Fibroblast of skin of scalp (primary cell): ENCODE measurements around the gene SYTL3.
"Not testable (repeated sequence)": the region's sequence is repeated elsewhere in the genome, so short reads cannot be mapped to it uniquely, and the experiment has no call there.

Experiments
- DNase-seq: peaks from one replicate; pipeline ENCODE4 v3.0.0-alpha.2; 2013

The SYTL3 gene

DNA sequence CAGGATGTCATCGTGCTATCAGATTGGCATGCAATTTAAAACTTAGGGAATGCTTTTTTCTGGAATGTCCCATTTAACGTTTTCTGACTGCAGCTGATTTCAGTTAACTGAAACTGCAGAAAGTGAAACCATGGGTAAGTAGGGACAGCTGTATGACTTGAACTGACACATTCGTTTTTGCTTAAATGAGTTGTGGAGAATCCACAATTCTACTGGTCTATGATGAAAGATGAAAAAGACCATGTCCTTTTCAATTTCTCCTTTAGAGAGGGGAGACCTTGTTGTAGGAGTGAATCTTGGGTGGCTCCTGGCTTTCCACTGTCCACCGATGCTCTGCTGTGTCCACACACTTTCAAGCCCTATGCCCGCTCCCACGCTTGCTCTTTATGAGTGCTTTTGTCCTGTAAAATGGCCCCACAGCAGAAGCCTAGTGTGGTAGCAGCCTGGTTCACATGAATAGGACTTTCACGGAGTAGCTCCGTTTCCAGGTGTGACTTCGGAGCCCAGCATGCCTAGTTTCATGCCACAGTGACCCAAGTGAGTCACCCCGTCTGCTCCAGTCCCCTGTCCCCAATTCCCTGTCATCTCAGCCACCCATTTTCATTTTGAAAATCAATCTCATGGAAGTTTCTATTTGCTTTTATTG is 27.2 kb upstream of the SYTL3 start:
- DNase-seq = peak; percentile 33

DNA sequence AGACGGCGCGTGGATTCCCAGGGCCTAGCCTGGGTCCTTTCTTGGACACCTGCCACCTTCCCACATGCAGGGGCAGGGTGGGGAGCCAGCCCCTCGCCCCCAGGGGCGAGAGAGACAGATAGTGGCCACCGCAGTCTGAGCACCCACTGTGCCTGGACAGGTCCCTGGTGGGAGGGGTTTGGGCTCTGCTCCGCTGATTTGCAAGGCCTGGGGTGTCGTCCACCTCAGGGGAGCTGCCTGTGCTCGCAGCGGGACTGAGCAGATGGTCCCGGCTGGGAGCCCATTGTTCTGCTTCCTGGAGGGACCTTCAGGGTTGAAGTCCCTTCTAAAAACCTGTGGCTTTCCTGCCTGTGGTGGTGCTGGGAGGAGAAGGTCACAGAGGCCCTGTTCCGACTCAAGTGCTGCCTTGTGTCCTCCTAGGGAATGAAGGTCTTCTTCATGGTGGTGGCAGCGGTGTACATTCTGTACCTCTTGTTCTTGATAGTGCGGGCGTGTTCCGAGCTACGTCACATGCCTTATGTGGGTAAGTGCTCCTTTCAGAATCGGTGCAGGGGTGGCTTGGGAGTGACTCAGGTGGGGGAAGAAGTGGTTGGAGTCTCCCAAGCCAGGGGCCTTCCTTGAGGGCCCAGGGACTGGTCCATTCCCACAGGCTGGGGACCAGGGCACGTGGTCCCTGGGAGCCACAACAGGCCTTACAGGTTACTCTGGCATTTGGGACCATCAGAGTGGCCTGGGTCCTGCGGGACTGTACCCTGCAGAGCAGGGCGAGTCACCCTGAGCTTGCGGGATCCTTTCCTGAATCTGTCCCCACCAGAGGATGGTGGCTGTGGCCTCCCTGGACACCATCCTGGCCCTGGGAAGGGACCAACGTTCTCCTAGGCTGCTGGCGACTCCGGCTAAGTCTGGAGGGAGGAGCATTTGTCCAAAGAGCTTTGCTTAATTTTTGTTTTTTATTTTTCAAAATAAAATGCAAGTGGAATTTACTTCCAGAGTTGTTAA is 24.9 kb upstream of the SYTL3 start:
- no peak for DNase-seq

DNA sequence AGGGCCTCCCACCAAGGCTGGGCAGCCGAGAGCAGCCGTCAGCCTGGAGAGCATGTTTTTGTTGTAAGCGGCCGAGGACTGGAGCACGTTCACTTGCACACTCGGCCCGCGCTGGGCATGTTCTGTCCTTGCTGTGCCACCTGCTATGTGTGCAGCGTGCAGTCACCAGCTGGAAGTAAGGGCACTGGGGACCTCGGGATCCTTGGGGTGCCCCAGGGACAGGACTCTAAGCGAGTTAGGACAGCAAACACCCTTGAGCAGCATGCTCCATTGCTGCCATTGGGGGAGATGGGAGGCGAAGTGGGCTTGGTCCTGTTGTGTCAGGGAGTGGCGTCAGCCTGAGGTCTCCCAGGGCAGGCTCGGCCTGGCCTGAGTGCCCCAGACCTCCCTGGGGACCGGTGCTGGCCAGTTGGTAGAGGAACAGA is 24.0 kb upstream of the SYTL3 start:
- no peak for DNase-seq

- no peak for DNase-seq
Measured at GRCh38 chr6:158626360-158627167, 23.3 kb upstream of the SYTL3 start.

DNA sequence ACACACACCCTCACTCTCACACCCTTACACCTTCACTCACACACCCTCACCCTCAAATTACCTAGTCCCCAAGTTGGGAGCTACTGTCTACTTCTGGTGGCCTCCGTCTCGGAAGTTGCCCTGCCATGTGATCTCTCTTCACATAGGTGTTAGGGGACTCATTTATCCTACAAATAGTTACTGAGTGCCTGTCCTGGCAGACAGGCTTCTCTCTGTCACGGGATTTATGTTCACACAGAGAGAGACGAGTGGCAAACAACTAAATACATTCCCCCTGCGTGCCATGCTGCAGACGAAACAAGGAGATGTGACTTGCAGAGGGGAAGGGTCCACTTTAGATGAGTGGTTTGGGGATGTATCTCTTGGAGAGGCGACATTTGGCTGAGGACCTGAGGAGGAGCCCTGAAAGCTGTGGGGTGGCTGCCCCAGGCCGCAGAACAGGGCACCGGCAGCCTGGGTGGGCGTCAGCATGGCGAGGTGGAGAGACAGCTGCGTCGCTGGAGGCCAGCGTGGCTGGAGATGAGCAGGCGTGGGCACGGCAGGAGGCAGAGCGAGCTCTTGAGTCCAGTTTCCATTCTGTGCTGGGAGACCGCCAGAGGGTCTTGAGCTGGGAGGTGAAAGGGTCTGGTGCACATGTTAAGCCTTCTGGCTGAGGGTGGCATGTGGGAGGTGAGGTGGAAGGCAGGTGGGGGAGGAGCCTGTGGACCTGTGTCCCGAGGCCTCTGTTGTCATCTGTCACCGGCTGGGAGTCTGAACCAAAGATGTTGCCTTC is 22.5 kb upstream of the SYTL3 start:
- DNase-seq = no peak

DNA sequence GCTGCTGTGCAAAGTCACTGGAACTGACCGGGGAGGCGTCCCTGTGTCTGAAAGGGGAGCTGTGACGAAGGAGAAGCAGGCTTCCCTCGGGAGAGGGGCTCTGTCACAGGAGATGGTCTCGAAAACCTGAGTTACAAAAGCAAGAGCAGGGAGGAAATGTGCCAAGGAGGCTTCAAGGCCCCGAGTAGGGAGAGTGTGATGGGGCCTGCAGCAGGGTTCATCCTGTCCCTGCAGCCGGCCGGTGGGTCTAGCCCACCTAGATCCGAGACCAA is 22.0 kb upstream of the SYTL3 start:
- no peak for DNase-seq

DNA sequence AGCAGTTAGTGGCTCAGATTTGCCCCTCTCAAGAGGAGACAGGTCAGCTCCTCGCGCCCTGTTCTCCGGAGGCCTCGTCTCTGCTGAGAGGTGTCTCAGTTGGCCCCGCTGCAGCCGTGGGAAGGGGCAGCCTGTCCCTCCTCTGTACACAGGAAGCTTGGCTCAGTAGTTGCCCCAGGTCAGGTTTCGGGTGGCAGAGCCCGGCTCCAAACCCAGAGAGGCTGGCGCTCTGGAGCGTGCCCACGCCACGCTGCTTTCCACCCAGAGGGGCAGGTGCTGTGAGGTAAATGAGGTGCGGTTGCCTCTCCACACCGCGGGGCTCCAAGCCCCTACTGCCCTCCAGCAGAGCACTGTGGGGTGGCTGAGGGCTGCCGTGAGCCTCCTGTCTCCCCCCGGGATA is 21.3 kb upstream of the SYTL3 start:
- DNase-seq = no peak

DNA sequence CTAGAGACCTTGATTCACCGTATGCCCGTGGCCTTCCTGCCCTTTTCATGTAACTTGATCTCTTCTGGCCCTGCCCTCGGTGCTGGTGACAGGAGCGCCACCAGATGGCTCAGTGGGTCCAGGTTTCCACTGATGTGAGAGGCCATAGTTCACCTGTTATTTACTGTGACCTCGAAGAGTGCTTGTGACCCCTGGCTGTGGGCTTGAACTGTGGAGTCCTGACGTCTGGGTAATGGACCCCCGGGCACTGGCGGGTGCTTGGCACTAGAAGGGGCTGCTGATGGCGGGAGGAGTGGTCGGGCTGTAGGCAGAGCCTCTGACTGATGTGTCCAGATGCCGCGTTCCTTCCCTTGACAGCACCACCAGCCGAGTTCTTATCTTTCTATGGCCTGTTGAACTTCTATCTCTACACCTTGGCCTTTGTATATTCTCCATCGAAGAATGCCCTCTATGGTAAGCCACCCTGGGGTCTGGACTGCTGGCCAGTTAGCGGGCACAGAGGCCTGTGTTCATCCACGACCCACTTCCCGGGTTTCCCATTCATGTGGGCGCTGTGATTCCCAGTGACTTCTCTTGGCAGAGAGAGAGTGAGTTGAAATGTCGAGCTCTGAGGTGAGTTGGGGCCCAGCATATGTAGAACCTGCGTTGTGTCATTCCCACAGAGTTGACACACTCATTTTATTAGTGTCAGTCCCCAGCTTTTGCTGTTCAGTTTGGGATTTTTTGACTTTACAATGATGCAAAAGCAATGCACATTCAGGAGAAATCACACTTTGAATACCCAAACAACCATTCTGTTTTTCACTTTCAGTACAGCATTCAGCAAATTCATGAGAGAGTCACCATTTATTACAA is 20.3 kb upstream of the SYTL3 start:
- DNase-seq = no peak

DNA sequence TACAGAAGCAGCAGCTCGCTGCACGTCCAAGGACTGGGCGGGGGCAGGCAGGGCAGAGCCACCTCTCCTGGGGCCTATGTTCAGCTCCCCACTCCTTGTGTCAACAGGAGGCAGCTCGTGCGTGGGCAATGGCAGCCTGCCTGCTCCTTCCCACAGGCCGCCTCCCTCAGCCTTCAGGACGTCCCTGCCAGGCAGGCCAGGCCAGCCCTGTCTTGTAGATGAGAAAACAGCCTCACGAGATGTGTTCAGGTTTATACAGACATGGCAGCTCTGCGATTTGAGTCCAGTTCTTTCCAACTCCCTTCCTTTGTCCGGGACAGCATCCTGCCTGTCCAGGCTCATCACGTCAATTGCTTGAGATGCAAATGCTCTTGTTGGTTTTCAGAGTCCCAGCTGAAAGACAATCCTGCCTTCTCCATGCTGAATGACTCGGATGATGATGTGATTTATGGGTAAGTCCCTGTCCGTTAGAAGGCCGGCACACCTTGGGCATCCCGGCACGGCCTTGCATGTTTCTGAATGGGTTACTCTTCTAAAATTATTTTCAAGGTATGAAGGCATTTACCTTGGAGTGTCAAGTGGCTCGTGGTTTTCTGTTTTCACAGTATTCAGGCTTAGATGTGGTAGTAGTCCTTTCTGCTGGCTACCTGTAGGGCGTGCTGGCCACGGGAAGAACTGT is 18.8 kb upstream of the SYTL3 start:
- DNase-seq = no peak

- DNase-seq = no peak
Measured at GRCh38 chr6:158631678-158632537, 17.9 kb upstream of the SYTL3 start.

DNA sequence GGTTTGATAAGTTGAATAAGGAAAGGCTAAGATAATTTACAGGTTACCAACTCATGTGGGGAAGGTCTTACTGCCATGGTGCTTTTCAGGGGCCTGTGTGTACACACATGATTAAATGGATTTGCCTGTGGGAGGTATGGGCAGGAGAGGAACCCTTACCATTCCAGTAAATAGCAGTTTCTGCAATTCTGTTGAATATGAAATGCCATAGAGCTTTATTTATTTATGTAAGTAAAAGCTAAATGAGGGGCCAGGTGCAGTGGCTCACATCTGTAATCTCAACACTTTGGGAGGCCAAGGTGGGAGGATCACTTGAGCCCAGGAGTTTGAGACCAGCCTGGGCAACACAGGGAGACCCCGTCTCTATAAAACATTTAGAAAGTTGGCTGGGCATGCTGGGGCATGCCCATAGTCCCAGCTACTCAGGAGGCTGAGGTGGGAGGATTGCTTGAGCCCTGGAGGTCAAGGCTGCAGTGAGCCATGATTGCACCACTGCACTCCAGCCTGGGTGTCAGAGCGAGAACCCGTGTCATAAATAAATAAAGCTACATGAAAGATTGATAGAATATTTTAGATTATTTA is 17.2 kb upstream of the SYTL3 start:
- not testable (repeated sequence) for DNase-seq

- DNase-seq = no peak
Measured at GRCh38 chr6:158633127-158633526, 16.7 kb upstream of the SYTL3 start.

DNA sequence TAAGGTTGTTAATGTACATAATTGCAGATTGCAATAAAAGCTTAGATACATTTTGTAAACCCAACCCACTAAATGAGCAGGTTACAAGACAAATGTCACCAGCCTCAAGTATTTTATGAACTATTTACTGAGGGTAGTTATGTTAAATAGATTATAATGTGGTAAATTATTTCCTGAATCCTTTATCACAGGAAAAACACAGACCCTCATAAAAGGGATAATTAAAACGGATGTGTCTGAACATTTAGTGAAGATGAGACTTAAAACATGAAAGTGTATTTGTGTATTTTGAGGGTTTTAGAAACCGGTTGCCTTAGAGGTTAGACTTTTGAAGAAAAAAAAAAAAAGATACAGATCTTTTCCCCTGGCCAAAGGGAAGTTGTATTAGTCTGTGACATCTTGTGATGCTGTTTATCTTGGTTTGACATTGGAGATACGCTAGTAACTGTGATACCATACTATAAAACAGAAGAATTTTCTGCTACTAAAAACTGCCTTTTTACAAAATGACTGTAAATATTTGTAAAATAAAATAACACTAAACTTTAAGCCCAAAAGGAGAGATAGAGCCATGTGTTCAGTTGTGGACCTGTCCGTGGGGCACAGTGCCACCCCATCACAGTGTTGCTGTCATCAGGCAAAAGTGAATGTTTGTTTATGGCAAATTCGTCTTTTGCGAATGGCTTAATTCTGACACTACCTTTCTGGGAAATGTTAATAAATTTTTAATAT is 15.0 kb upstream of the SYTL3 start:
- no peak for DNase-seq

DNA sequence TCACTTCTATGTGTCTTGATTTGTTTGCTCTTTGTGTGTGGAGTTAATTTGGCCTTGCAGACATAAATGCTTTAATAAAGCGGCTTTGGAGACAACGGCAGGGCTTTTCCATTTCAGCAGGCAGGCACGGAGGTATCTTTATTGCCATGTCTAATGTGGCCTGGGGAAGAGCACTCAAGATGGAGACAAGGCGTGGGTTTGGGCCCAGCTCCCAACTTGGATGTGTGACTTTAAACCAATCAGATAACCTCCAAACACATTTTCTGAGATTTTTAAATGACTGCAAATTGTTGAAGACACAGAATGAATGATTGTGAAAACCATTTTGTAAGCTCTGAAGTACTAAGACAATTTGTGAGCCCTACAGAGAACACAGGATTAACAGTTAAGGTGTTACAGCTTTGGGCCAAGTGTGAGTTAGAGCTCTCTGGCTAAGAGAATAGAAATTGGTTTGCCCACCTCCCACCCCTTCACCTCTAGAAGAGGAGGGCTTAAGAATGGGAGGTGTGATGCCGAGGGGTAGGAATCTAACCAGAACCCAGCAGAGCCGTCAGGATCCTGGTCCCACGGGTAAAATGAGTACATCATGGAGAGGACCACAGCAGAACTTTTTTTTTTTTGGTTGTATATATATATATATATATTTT is 14.3 kb upstream of the SYTL3 start:
- DNase-seq = no peak

DNA sequence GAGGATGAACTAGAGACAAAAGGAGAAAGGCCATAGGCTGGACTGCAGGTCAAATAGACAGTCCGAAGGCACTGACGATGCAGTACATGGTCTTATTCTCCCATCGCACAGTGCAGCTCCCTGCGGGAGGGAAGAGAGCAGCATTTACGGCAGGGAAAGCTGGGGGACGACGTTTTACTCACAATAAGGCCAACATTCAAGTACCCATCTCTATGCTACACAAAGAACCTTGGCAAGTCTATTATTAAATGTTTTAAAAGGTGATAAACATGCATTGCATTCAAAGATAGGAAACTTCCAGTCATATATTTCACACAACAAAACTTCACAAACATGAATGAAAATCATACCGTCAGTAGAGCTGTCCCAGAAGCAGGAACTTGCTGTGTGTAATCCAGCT is 13.1 kb upstream of the SYTL3 start:
- DNase-seq = no peak

DNA sequence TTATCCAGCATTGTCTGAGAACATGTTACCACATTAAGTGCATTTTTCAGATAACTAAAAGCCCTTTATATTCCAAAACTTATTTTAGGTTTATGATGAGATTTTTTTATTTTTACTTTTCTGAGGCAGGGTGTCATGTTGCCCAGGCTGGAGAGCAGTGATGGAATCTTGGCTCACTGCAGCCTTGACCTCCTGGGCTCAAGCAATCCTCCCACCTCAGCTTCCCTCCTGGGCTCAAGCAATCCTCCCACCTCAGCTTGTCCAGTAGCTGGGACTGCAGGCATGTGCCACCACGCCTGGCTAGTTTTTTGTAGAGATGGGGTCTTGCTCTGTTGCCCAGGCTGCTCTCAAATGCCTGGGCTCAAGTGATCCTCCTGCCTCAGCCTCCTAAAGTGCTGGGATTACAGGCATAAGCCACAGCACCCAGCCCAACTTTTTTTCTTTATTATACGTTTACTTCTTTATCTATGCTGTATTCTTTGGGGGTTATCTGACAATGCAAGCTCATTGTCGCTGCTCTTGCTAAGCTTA is 11.5 kb upstream of the SYTL3 start:
- DNase-seq = no peak

- DNase-seq = no peak
Measured at GRCh38 chr6:158639056-158639455, 10.8 kb upstream of the SYTL3 start.

GRCh38 chr6:158640519-158640918 is 9.3 kb upstream of the SYTL3 start:
- DNase-seq = no peak
